HG03175 (cell line): ENCODE measurements around the gene TPST2.

Source experiments
- ATAC-seq: cut with Tn5 transposase; IDR thresholded peaks from one replicate; pipeline ENCODE4 v1.9.1; 2021; ENCODE audit warnings: mild to moderate bottlenecking, moderate library complexity; ENCODE audit not compliant: unreplicated experiment

The TPST2 gene

DNA sequence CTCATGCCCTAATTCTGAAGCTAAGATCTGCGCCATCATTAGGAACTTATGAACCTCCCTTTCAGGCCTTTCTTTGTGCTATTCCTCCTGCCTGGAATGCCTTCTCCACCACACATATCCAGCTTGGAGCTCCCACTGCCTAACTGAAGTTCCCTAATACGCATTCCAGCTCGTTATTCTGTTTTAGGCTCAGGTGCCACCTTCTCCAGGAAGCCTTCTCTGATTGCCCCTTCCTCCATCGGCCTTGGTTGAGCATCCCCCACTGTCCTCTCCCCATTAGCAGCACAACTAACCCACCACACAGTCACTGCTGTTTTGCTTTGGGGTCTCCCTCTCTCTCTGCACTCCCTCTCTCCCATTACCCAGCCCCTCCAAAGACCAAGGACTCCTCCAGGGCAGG is 22.7 kb upstream of the TPST2 start:
- no peak for ATAC-seq

DNA sequence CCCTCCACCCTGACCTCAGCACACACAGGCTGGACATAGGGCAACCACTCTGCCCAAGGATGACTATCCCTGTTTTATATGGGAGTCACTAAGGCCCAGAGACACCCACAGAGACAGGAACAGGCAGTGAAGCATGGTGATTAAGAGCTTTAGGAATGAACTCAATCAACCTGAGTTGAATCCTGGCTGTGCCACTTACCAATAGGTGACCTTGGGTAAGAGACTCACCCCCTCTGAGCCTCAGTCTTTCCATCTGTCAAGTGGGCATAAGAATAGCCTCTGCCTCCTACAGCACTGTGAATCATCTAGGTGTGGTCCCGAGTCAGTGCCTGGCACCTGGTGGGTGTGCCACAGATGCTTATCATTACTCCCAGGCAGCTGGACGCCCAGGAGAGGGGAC is 21.1 kb upstream of the TPST2 start:
- ATAC-seq: no peak

DNA sequence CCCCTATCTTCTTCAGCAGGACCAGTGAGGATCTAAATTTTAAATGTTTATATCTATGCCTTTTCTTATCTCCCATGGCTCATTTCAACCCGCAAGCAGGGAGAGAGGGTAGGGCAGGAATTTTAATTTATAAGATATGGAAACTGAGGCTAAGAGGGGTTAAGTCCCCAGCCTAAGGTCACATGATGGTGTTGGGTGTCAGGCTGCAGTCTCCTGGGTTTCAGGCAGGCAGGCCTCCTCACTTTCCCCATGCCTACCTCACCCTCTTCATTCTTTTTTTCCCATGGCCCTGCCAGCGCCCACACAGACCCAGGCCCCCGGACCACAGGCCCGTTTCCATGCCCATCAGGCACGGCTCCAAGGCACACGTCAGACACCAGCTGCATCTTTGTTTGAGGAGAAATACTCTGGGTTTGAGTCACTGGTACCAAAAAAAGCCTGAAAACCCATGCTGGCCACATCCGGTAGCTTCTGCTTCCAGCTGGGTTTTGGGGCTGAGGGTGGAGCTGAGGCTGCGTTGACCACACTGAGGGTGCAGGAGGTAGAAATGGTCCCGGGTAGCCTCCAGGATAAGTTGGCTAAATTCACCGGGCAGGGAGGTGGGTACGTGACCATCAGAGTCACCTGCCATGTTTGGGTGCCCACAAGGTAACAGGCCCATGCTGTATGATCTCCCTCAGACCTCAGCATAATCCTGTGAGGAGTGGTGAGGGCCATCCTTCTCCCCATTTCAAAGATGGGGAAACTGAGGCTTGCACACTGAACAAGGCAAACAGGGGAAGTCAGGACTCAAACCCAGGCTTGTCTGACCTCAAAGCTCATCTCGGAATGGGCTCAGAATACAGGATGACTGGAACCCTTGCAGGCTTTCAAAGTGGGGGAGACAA is 20.4 kb upstream of the TPST2 start:
- peak; percentile 74 for ATAC-seq

DNA sequence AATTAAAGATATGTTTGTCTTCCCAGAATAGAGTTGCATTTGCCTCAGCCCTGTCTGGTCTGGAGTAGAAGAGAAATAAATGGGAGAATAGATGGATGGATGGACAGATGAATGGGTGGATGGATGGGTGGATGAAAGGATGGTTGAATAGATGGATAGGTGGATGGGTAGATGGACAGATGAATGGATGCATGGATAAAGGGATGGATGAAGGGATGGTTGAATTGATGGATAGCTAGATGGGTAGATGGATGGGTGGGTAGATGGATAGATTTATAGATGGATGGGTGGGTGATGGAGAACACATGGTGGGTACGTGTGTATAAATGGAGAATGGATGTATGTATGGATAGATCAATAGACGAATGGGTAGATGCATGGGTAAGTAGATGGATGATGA is 19.4 kb upstream of the TPST2 start:
- ATAC-seq: no peak

DNA sequence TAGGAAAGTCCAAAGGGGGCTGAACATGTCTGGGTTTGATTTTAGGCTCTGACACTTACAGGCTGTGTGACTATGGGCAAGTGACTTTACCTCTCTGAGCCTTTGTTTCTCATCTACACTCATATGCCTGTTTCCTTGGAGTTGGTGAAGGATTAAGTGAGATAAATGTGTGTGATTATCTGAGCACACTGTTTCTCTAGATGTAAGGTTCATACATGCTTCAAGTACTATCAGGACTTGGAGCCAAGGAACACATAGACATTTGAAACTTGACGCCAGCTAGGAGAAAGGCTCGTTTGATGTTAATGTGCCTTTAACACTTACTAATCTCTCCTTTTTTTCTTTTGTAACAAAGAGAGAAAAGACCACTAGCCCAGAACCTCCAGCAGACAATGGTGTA is 18.2 kb upstream of the TPST2 start:
- ATAC-seq: no peak

DNA sequence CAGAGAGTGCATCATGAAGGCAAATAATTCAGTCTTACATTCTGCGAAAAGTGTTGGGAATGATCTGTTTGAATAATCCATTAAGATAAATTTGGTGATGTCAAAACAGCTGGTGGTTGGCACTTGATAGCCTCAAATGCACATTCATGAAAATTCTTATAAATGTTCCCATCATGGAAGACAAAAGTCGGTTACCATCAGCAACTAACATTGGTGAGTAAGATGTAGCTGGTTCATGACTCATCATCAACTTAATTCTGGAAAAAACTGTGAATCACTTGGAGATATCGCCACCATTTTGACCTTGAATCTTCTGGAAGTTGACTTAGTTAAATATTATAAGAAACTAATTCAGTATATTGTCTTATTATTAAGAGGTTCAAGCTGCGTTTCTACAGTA is 16.7 kb upstream of the TPST2 start:
- no peak for ATAC-seq

DNA sequence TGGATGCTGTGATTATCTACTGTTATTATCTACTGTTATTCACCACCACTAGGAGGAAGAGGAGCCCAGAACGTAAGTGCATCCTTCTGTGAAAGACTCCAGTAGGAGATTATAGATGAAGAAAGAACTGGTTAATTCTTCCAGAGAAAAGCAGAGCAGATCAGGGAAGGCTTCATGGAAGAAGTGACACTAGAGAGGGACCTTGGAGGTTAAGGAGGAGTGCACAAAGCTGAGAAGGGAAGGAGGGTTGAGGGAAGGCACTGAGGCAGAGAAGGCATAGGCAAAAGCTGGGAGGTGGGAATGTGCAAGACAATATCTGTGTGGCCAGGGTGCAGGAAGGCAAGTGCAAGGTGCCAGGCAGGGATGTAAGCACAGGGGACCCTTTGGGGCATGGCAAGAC is 14.4 kb upstream of the TPST2 start:
- no peak for ATAC-seq

DNA sequence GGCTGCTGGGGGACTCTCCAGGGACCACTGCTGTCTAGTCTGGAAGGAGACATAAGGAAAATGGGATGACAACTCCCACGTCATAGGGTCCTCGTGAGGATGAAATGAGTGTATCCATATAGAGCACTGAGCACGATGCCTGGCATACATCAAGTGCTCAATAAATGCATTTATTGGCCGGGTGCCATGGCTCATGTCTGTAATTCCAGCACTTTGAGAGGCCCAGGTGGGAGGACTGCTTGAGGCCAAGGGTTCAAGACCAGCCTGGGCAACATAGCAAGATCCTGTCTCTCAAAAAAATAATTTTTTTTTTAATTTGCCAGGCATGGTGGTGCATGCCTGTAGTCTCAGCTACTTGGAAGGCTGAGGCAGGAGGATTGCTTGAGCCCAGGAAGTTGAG is 12.2 kb upstream of the TPST2 start:
- no peak for ATAC-seq

DNA sequence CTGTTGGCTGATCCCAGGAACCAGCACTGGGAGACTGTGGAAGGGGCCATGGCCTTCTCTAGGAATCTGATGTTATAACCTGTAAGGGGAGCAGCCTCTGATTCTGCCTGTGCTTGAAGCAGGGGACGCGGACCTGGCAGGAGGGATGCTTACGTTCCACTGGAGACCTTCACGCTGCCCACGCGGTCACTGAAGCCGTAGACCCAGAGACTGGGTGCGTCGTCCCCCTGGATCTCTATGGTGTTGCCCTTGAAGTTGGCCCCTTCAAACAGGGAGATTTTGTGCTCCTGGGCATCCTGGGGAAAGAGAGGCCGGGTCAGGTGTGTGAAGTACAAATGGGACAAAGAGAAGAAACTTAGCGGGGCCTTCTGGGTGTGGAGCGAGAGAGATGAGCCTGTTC is 11.8 kb upstream of the TPST2 start:
- no peak for ATAC-seq

DNA sequence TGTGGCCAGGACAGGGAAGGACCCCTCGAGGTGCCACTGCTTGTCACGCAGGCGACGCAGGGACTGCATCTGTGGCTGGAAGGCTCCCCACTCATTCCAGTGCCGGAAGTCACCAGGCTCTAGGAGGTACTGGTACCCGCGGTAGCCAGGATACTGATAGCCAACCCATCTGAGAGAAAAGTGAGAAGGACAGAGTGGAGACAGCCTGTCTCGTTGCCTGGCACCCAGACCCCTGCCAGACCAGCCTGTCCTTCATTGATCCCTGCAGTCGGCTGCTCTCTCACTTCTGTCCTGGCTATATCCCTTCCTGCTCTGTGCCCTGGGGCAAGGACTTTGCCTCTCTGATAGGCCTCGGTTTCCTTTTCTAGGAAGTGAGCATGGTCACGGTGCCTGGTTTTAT is 9.6 kb upstream of the TPST2 start:
- ATAC-seq: no peak

DNA sequence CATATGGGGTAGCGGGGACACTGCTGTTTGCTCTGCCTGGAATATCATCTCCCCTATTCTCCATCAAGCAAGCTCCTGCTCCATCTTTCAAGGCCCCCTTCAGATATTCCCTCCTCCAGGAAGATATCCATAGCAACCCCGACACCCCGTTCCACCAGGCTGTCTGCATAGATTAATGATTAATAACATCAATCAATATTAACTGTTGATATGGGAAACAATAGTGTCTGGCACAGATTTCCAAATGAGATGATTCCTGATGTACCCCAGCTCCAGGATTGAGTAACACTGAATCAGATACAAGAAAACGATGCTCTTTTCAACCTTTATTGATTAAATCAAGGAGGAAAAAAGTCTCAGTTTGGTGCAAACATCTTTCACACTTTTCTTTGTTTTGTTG is 7.5 kb upstream of the TPST2 start:
- no peak for ATAC-seq

DNA sequence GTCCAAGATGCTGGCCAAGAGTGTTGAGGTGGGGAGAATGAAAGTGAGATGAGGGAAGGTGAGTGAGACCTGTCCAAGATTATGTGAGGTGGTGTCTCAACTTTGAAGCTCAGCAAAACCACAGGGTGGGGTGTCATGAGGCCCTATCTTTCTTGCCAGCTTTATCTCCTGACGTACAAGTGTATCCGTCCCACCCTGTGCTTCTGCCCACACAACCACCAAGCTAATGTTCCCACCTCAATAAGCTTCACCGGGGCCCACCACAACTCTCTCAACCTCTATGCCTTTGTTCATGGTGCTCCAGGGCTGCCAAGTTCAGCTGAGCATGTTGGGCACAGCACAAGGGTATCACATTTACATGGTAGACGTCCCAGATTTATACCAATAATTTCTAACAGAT is 7.1 kb upstream of the TPST2 start:
- ATAC-seq: no peak

DNA sequence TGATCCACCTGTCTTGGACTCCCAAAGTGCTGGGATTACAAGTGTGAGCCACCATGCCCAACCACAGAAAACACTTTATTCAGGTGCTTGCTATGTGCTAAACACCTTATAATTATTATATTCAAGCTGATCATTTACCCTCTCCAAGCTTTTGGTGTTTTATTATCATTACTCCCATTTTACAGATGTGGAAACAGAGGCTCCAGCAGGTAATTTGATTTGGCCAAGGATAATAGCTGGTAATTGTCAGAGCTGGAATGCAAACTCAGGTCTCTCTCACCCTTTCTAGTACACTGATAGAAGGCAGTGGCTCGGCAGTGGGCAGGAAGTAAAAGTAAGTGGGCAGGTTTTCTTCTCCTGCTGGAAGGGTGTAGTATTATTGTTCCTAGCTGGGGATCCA is 3.8 kb upstream of the TPST2 start:
- ATAC-seq: no peak

DNA sequence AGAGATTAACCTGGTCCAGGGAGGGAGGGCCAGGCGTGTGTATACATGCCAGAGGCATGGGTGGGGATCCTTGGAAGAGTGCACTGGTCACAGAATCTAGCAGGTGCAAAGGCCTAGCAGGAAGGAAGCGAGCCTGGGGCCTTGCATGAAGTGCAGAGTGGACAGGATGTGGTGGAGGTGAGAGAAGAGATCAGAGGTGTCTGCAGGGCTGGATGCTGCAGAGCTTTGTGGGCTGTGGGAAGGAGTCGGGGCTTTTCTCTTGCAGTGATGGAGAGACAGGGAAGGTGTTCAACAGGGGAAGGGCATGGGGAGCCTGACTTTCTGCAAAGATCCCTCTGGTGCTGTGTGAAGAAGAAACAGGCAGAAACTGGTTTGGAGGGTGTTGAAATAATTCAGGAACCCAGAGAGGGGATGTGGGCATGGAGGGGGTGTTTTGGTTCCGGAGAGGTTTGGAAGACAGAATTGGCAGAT is 2.5 kb upstream of the TPST2 start:
- ATAC-seq: peak; percentile 71

DNA sequence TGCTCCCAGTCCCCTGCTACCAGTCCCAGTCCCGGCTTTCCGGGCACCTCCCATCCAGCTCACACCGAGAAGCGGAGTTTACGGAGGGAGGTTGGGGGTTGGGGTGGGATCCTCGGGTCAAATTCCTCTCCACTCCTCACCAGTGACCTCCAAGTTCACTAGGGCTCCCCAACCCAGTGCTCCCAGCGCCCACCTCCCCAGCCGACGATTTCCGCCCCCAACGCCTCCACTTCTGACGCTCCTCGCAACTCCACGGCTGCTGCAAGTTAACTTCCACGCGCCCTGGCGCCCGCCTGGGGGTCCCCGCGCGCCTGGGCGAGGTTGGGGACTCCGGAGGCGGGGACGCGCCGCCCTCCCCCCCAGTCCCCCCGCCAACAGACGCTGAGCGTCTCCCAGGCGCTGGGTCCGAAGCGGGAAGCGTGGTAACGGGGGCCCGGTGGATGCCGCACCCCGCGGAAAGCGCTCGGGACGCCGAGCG is 526 bp downstream of the TPST2 start:
- peak; percentile 8 for ATAC-seq

DNA sequence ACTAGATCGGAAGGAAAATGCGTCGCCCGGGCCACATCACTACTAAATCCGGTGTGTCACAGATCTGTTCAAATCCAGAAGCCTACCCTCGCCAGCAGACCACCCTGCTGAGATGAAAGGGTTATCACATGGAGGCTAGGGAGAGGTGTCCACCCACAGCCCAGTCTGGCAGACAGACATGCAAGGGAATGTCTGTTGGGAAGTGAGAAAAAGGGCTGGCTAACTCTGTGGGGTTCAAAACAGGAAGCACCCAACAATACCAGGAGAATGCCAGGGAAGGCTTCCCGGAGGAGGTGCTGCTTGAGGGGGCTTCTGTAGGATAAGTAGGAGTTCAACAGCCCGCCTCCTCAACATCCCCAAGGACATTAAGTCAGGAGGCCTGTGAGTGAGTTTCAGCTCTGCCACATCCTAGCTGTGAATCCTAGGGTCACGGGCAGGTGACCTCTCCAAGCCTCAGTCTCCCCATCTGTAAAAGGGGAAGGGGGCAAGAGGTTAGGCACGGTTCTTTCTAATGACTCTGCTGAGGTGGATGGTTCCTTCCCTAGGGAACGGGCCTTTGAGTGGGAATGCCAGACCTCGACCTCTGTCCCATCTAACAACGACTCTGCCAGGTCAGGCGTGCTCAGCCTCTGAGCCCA is 1.1 kb downstream of the TPST2 start:
- no peak for ATAC-seq

DNA sequence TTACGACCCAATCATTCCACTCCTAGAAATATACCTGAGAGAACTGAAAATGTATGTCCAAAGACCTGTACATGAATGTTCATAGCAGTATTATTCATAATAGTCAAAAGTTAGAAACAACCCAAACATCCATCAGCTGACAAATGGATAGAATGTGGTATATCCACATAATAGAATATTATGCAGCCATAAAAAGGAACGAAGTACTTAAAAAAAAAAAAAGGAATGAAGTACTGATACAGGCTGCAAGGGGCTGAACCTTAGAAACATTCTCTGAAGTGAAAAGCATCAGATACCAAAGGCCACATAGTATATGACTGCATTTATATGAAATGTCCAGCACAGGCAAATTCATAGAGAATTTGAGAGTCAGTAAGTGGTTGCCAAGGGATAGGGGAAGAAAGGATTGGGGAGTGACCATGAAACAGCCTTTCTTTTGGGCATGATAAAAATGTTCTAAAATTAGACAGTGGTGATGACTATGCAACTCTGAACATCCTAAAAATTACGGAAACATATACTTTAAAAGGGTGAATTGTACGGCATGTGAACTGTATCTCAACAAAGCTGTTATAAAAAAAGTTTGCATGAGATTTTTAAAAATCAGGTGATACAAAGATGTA is 1.8 kb downstream of the TPST2 start:
- no peak for ATAC-seq

DNA sequence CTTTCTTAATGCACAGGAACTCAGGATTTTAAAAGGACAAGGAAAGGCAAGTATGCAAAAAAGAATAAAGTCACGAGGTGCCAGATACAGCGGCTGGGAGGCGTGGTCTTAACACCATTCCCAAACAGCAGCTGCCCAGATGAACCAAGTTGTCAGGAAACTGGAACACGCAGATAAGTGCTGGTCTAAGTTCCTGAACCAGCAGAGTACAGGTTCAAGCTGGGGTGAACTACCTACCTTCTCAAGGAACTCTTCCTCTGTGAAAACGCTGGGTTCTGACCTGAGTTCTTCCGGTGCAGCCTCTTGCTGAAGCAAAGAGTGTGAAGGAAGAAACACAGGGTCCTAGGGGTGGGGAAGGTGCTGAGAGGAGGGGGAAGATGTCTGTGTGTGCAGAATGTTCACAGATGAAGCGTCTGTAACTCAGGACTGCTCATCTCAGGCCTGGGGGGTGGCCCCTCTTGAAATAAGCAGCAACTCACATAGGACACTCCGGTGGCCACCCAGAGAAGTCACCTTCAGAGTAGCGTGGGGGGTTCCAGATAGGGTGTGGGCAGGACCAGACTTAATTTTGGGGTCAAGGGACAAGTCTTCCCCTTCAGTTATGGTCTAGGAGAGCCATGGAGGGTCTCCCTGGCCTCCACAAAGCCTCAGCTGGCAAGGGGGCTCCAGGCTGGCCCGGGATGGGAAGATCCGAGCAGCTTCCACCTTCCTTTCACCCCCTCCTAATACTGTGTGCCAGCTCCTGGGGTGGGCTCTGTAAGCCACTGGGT is 3.2 kb downstream of the TPST2 start:
- no peak for ATAC-seq

DNA sequence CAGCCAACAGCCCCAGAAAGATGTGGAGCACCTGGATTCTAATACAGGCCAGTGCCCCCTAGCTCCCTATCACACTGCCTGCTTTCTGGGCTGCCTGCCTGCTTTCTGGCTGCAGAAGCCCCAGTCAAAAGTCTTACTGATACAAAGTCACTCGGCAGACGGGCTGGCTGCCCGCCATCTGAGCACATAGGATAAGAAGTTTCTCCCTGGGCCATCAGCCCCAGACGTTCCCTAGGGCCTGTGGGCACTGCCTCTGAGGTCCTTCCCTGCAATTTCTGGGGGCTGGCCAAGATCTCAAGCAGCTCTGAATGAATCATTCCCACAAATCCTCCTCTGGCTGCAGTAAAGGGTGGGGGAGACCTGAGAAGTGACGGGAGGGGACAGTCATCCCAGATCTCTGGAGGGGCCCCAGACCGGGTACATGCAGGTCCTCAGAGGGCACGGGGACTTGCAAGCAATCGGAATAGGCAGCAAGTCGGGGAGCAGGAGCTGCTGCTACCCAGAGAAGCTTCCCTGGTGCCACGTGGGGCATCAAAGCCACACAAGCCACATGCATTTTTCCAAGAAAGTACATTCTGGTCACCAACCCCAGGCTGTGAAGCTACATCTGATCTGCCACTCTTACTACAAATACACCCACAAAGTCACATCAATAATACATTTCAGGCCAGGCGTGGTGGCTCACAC is 4.7 kb downstream of the TPST2 start:
- no peak for ATAC-seq

DNA sequence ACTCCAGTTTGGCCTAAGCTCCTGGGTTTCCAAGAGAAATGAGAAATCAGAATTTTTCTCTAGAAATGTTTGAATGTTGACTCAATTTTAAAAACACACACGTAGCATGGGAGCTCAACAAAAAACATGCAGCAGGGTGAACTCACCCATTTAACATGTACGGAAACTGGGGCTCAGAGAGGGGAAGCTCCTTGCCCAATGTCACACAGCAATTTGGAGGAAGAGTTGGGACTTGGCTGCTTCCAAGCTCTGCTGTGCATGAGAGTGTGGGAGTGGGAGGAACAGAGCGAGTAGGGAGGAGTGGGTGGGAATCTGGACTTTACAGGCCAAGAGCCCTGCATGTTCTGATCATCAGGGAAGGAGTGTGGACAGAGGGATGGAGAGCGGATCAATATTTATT is 5.9 kb downstream of the TPST2 start:
- no peak for ATAC-seq
